Right hindlimb (tissue), 1 donor: ENCODE measurements around the gene CLEC12A.
"Not testable (repeated sequence)": the region's sequence is repeated elsewhere in the genome, so short reads cannot be mapped to it uniquely, and the experiment has no call there.

Experiments used
- DNase-seq: peaks from one replicate; pipeline ENCODE4 v3.0.0-alpha.2; 2018

Gene CLEC12A

GRCh38 chr12:9973949-9974348, 2.7 kb downstream of the CLEC12A start:
- no peak for DNase-seq

DNA sequence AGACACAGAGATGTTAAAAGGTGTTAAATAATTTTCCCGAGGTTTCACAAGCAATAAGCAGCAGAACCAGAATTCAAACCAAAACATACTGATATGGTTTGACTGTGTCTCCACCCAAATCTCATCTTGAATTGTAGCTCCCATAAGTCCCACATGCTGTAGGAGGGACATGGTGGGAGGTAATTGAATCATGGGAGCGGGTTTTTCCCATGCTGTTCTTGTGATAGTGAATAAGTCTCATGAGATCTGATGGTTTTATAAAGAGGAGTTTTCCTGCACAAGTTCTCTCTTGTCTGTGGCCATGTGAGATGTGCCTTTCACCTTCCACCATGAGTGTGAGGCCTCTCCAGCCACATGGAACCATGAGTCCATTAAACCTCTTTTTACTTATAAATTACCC, 3.5 kb downstream of the CLEC12A start:
- DNase-seq, result not testable (repeated sequence)

- DNase-seq, result no peak
Observed at GRCh38 chr12:9975614-9976013, 4.4 kb downstream of the CLEC12A start.

- not testable (repeated sequence) for DNase-seq
Observed at GRCh38 chr12:9976626-9977025, 5.4 kb downstream of the CLEC12A start.

DNA sequence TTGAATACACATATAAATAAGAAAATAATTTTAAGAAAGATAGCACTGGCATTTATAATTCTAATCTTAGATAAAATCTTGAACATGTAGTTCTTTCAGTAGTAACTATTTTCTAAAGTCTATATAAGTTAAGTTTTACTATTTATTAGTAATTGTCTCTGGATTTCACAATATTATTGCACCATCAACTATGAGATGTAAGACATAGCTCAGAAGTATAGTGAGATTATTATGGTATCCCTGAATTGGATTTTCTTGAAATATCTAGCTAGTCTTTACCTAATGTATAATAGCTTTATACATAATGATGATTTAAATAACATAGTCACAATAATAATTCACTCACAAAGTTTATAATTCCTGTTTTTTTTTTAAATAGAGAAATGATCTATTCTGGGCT, 6.7 kb downstream of the CLEC12A start:
- no peak for DNase-seq

- DNase-seq, result no peak
Observed at GRCh38 chr12:9980126-9980525, 8.9 kb downstream of the CLEC12A start.

- no peak for DNase-seq
Observed at GRCh38 chr12:9991876-9992275, 20.7 kb downstream of the CLEC12A start.

DNA sequence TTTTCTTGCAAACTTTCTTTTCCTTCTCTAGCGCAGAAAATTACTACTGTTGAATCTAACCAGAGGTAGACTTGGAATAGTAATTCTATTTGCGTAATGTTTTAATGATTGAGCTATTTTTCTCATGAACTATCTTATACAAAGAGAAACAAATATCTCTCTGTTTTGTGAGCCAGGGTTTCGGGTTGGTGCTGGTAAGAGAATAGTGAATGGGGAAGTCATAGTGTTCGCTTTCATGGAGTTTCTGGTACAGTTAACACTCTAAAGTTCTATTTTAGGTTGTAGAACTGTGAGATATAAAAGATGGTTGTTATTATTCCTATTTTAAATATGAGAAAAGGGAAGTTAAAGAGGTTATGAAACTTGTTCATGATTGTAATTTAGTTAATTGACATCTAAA, 21.1 kb downstream of the CLEC12A start:
- no peak for DNase-seq

- DNase-seq, result no peak
Observed at GRCh38 chr12:9999016-9999415, 27.8 kb downstream of the CLEC12A start, which contains the start of gene CLEC1B. Gene CLEC1B, minus strand, starts transcription at chr12:9999121. Its CDS starts 21 bp downstream, at chr12:9999100.

- DNase-seq, result no peak
Observed at GRCh38 chr12:10001171-10001776, 30.1 kb downstream of the CLEC12A start.

DNA sequence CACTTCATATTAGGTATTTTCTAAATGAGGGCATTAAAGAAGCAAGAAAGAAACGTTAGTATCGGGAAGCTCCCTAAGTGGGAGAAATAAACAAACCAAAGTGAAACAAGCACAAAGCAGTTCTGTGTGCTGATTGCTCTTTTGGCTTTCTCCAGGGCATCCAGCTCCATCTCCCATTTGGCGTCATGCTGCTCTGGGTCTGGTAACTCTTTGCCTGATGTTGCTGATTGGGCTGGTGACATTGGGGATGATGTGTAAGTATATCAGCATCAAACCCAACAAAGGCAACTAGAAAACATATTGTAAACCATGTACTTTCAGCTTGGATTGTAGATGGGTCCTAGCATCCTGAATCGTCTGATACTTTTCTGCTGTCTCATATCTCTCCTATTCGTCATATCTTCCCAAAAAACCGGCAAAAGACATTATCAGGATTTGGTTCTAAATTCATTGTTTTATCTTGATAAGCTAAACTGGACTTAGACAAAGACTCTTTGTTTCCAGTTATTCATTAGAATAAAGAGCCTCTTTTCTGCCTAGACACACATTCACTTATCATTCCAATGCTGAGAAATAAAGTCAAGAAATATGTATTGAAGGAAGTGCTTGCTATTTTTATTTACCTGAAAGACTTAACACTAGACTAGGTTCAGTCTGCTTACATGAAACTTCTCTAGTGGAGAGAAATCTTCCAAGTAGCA, 41.6 kb downstream of the CLEC12A start:
- DNase-seq, result no peak

GRCh38 chr12:10015450-10015849, 44.2 kb downstream of the CLEC12A start:
- DNase-seq, result no peak

DNA sequence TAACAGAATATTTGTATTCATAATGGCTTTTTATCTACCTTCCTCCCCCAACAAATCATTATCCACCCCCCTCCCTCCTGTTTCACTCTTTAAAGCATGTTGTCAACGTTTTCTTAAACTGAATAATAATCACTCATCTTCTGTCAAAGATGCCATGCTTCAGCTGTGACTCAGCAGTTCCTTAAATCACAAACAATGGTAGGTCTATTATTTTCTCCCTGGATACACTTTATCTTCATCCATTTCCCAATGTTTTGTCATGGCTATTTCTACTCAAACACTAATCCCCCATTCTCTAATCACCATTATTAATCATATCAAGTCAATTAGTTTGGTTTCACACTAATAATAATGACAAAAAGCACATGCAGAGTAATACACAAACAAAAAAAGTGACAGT, 45.7 kb downstream of the CLEC12A start:
- DNase-seq, result no peak

- DNase-seq, result no peak
Observed at GRCh38 chr12:10018386-10018785, 47.2 kb downstream of the CLEC12A start.

- DNase-seq, result no peak
Observed at GRCh38 chr12:10021342-10021741, 50.1 kb downstream of the CLEC12A start.

DNA sequence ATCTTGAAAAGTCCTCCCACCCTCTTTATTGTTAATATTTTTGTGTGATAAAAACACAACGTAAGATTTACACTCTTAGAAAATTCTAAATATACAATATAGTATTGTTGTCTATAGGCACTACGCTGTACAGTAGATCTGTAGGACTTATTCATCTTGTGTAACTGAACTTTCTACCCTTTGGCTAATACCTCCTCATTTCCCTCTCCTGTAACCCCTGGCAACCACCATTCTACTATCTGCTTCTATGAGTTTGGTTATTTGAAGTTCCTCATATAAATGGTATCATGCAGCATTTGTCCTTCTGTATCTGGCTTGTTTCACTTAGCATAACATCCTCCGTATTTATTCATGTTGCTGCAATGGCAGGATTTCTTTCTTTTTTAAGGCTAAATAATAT, 54.0 kb downstream of the CLEC12A start:
- no peak for DNase-seq

GRCh38 chr12:10026666-10027065, 55.5 kb downstream of the CLEC12A start:
- not testable (repeated sequence) for DNase-seq

DNA sequence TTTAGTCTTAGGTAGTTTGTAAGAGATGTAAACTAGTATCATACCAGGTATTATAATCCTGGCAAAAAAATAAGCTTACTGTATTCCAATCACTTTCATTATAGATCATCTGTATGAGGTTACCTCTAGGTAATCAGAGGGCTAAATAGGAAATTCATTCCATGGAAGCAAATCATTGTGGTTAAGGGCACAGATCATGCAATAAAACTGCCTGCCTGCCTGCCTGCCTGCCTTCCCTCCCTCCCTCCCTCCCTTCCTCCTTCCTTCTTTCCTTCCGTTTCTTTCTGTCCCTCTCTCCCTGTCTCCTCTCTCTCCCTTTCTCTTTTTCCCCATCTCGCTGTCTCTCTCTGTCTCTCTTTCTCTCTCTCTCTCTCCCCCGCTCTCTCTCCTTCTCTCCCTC, 56.1 kb downstream of the CLEC12A start:
- no peak for DNase-seq

DNA sequence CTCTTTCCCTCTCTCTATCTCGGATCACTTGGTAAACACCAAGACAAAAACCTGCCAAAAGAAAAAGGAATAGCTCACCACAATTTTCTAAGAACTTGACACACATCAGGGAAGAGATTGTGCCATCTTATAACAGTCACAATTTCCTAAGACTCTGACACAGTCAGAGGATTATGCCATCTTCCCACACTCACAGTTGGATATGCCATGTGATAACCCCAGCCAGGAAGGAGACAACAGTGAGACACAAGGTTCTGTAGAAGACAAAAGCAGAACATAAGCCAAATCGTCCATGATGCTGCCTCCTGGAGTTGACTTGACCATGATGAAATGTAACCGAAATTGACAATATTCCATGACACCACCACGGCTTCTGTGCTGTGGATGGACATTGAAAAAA, 56.5 kb downstream of the CLEC12A start:
- DNase-seq, result no peak

DNA sequence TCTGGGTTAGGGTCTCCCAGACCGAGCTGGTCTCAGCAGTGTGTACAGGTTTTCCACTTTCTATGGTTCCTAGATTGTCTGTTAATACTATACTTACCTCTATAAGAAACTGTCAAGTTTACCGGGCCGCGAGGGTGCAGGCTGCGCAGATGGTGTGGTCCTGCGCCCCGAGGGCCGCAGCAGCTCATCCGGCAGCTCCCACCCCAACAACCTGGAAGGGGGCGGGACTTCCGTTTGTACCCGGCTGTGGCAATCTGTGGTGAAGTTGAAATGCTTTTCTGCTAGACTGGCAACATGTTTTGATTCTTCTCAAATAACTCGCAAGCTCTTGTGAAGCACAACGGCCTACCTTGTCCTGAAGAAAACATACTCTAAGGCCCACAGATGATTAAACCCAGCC, 59.2 kb downstream of the CLEC12A start, which contains the start of gene CLEC9A:
CLEC9A (plus strand) TSS at position 237 of the 400 bp plus-strand sequence. CDS start 22,006 bp downstream, outside the sequence.
- no peak for DNase-seq

- no peak for DNase-seq
Observed at GRCh38 chr12:10031321-10031720, 60.1 kb downstream of the CLEC12A start.

DNA sequence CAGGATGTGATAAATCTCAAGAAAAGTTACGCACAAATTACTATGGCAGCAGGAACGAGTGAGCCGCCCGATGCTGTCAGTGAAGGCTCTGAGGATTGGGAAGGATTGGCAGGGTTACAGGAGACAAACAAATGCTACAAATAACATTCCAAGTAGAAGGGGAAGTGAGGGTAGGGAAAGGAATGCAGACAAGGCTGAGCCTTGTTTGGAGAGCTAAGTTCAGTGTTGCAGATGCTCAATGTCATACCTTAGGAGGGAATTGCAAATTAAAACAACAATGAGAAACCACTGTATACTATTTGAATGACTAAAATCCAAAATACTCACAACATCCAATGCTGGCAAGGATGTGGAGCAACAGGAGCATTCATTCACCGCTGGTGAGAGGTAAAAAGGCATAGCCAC, 60.6 kb downstream of the CLEC12A start:
- no peak for DNase-seq

DNA sequence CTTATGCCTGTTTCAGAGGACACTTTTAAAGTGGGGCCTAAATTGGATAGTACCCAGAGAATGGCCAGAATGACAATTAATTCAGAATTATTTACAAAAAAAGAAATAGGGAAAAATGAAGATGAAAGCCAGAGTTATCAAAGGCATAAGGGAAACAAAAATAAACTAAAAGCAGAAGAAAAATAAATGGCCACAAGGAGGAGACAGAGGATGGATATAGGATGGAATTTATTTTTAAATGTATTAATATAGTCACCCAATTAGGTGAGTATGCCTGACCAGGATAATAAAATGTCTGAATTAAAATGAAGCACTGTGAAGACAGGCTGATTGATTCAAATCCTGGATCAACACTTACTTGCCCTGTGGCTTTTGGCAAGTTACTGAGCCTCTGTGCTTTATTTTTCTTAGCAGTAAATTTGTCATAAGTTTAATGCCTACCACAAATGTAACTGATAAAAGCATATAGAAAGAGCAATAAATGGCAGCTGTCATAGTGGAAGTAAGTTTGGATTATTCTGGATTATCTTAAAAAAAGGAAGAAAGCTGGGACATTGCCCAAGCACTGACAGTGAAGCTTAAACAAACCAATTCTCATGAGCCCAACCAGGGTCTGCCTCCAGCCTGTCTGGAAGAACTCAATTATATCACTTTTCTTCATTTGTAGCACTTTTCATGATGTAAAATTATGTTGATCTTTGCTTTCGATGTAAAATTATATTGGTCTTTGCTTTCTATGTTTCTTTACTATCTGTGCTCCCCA, 62.8 kb downstream of the CLEC12A start:
- DNase-seq, result no peak
